HG02840 (cell line): ENCODE measurements around the gene FLYWCH2.
"Not testable (repeated sequence)": the region's sequence is repeated elsewhere in the genome, so short reads cannot be mapped to it uniquely, and the experiment has no call there.

Experiments
- ATAC-seq: cut with Tn5 transposase; IDR thresholded peaks from one replicate; pipeline ENCODE4 v1.9.1; 2021; ENCODE audit warnings: mild to moderate bottlenecking, moderate library complexity, moderate number of reproducible peaks; ENCODE audit not compliant: unreplicated experiment, low FRiP score

FLYWCH2 gene

GRCh38 chr16:2881783-2882649 is 999 bp upstream of the FLYWCH2 start:
- ATAC-seq: peak; percentile 4

- ATAC-seq: no peak
These were observed 468 bp downstream of the FLYWCH2 start for GRCh38 chr16:2883458-2883908.

GRCh38 chr16:2884041-2884451 is 1.0 kb downstream of the FLYWCH2 start:
- no peak for ATAC-seq

- ATAC-seq: no peak
These were observed 11.2 kb downstream of the FLYWCH2 start for GRCh38 chr16:2894231-2894630.

- no peak for ATAC-seq
These were observed 12.8 kb downstream of the FLYWCH2 start for GRCh38 chr16:2895813-2896212.

GRCh38 chr16:2896480-2897010 is 13.5 kb downstream of the FLYWCH2 start:
- no peak for ATAC-seq

- ATAC-seq: no peak
These were observed 14.1 kb downstream of the FLYWCH2 start for GRCh38 chr16:2897110-2897509.

- no peak for ATAC-seq
These were observed 16.0 kb downstream of the FLYWCH2 start for GRCh38 chr16:2898831-2899563.

- ATAC-seq: no peak
These were observed 16.6 kb downstream of the FLYWCH2 start for GRCh38 chr16:2899564-2900072.

GRCh38 chr16:2900526-2901075 is 17.6 kb downstream of the FLYWCH2 start:
- ATAC-seq: no peak

GRCh38 chr16:2902337-2903130 is 19.5 kb downstream of the FLYWCH2 start:
- ATAC-seq: no peak

GRCh38 chr16:2904100-2904921 is 21.3 kb downstream of the FLYWCH2 start:
- ATAC-seq: peak; percentile 39

- ATAC-seq: peak; percentile 27
These were observed 21.9 kb downstream of the FLYWCH2 start for GRCh38 chr16:2904922-2905240.

GRCh38 chr16:2905241-2905987 is 22.4 kb downstream of the FLYWCH2 start:
- ATAC-seq: peak; percentile 67

GRCh38 chr16:2905988-2906387 is 23.0 kb downstream of the FLYWCH2 start:
- ATAC-seq: no peak

- ATAC-seq: not testable (repeated sequence)
These were observed 24.2 kb downstream of the FLYWCH2 start for GRCh38 chr16:2907084-2907753.

- ATAC-seq: no peak
These were observed 27.5 kb downstream of the FLYWCH2 start for GRCh38 chr16:2910441-2910969.
